Measurements from ENCODE around the gene AADACL3.

DNA sequence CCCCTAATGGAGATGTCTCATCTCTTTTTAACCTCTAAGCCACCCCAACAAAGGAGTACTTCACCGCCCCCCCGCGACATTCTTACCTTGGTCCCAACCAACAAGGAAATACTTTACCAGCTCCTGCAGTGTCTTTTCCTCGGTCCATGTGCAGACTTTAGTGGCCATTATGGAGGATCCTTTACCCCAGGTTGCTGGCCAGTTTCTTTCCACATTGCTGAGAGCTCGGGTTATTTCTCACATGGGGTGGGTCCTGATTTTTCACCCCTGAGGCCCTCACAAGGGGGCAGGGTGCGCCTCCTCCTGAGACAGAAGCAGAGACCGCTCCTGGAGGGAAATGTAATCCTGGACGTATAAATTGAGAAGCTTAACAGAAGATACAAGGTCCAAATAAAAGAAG is 3.0 kb upstream of the AADACL3 start:
- TF ChIP-seq, protein P1, sequence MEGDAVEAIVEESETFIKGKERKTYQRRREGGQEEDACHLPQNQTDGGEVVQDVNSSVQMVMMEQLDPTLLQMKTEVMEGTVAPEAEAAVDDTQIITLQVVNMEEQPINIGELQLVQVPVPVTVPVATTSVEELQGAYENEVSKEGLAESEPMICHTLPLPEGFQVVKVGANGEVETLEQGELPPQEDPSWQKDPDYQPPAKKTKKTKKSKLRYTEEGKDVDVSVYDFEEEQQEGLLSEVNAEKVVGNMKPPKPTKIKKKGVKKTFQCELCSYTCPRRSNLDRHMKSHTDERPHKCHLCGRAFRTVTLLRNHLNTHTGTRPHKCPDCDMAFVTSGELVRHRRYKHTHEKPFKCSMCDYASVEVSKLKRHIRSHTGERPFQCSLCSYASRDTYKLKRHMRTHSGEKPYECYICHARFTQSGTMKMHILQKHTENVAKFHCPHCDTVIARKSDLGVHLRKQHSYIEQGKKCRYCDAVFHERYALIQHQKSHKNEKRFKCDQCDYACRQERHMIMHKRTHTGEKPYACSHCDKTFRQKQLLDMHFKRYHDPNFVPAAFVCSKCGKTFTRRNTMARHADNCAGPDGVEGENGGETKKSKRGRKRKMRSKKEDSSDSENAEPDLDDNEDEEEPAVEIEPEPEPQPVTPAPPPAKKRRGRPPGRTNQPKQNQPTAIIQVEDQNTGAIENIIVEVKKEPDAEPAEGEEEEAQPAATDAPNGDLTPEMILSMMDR (conservative IDR thresholded peaks at IDR 0.05; ENCODE audit: low read length): no peak
- TF ChIP-seq EZH2phosphoT487 (IDR thresholded peaks at IDR 0.05; ENCODE audit: borderline replicate concordance): no peak
